ENCODE measurements around the gene CNTN5. TPM values are rescaled to one million over a fixed set of nuclear protein-coding genes. Genes with fewer than 3 reads are reported as not detected.
"Not testable (repeated sequence)": the region's sequence is repeated elsewhere in the genome, so short reads cannot be mapped to it uniquely, and the experiment has no call there.

The CNTN5 gene
- total RNA-seq, 1 donor from 2014 or later, result 0.36 TPM

DNA sequence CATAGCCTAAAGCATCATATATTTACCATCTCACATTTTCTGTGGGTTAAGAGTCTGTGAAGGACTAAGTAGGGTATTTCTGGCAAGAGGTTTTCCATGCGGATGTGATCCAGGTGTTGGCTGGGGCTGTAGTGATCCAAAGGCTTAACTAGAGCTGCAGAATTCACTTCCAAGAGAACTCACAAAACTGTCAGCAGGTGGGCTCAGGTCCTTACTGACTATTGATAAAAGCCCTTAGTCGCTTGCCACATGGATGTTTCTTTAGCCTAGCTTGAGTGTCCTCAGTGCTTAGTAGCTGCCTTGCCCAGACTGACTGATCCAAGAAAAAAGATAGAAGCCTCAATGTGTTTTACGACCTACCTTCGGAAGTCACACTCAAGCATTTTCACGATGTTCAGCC lies 250.8 kb downstream of the CNTN5 start:
- H3K4me1 ChIP-seq, result no peaks in the 10 kb centered on the region
- H3K36me3 ChIP-seq, result no peaks in the 10 kb centered on the region
- DNase-seq, result no peak
- intact Hi-C loops (cut with micrococcal nuclease), result no loop called here
- no peak overlapping the region for H3K4me3 ChIP-seq
- H3K9me3 ChIP-seq (replicated peaks), result no peaks in the 10 kb centered on the region
- H3K27me3 ChIP-seq (ENCODE audit: low read depth), result no peaks in the 10 kb centered on the region
- TF ChIP-seq, protein P1, sequence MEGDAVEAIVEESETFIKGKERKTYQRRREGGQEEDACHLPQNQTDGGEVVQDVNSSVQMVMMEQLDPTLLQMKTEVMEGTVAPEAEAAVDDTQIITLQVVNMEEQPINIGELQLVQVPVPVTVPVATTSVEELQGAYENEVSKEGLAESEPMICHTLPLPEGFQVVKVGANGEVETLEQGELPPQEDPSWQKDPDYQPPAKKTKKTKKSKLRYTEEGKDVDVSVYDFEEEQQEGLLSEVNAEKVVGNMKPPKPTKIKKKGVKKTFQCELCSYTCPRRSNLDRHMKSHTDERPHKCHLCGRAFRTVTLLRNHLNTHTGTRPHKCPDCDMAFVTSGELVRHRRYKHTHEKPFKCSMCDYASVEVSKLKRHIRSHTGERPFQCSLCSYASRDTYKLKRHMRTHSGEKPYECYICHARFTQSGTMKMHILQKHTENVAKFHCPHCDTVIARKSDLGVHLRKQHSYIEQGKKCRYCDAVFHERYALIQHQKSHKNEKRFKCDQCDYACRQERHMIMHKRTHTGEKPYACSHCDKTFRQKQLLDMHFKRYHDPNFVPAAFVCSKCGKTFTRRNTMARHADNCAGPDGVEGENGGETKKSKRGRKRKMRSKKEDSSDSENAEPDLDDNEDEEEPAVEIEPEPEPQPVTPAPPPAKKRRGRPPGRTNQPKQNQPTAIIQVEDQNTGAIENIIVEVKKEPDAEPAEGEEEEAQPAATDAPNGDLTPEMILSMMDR (IDR thresholded peaks at IDR 0.05; ENCODE audit: borderline replicate concordance), result no peak
- H3K27ac ChIP-seq (replicated peaks), result no peak overlapping the region

DNA sequence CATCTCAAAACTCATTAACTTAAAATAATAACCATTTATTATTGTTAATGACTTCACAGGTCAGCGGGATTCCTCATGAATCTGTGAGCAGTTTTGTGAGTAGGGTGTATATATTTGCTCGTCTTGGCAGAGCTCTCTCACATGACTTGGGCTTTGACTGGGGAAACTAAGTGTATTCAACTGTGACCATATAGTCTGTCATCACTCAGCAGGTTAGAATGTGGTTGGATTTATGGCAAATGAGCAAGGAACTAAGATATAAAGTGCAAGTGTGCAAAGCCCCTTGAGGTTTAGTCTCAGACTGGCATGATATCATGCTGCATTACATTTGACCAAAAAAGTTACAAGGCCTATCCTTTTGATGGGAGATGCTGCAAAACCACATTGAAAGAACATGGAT lies 254.8 kb downstream of the CNTN5 start:
- Histone ChIP-seq H3K36me3 (no peaks in the 10 kb centered on the region), H3K27me3 (ENCODE audit: low read depth) (no peaks in the 10 kb centered on the region), H3K4me3 (no peak overlapping the region), H3K27ac (replicated peaks) (no peak overlapping the region), H3K4me1 (no peaks in the 10 kb centered on the region), H3K9me3 (replicated peaks) (no peaks in the 10 kb centered on the region)
- TF ChIP-seq, protein P1 (IDR thresholded peaks at IDR 0.05; ENCODE audit: borderline replicate concordance), result no peak
- intact Hi-C loops (cut with micrococcal nuclease), result no loop called here
- no peak for DNase-seq

DNA sequence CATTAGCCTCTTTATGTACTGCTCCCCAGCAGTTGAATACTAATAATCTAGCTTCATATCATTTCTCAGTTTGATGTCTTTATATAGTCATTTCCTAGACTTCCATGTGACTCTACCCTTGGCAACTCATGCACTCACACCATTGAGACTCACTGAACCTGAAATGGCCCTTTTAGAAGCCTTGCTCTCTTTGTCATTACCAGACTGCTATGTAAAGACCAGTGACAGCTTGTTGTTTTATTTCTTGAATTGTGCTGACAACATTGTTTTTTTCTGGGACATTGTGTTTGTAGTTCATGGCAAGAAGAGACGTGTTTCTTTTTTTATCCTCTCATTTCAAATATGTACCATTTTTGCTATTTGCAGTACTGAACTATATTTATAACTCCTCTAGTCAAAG lies 256.5 kb downstream of the CNTN5 start:
- no peaks in the 10 kb centered on the region for H3K36me3 ChIP-seq
- H3K4me3 ChIP-seq, result no peak overlapping the region
- no peak overlapping the region for H3K27ac ChIP-seq (replicated peaks)
- no peak for DNase-seq
- TF ChIP-seq, protein P1 (IDR thresholded peaks at IDR 0.05; ENCODE audit: borderline replicate concordance), result no peak
- no peaks in the 10 kb centered on the region for H3K9me3 ChIP-seq (replicated peaks)
- intact Hi-C loops (cut with micrococcal nuclease), result no loop called here
- H3K27me3 ChIP-seq (ENCODE audit: low read depth), result no peaks in the 10 kb centered on the region
- no peaks in the 10 kb centered on the region for H3K4me1 ChIP-seq

DNA sequence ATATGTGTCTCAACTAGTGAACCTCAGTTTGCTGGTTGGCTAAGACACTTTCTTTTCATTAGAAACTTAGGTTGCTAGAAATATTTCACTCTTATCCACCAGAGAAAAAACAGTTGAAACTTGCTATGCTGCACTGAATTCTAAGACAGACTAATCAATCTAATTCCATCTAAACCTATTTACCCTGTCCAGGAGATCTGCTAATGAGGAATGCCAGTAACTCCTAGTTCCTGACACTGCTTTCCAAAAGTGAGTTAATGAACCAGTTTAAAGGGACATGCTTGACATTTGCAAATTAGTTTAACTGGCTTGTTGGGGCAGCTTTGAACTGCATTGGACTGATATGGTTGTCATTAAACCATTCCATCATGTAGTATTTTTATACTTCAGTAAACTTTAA lies 258.5 kb downstream of the CNTN5 start:
- Histone ChIP-seq H3K4me3 (no peak overlapping the region), H3K27ac (replicated peaks) (no peak overlapping the region), H3K27me3 (ENCODE audit: low read depth) (no peaks in the 10 kb centered on the region), H3K36me3 (no peaks in the 10 kb centered on the region), H3K4me1 (no peaks in the 10 kb centered on the region), H3K9me3 (replicated peaks) (no peaks in the 10 kb centered on the region)
- intact Hi-C loops (cut with micrococcal nuclease), result no loop called here
- TF ChIP-seq, protein P1 (IDR thresholded peaks at IDR 0.05; ENCODE audit: borderline replicate concordance), result no peak
- no peak for DNase-seq

DNA sequence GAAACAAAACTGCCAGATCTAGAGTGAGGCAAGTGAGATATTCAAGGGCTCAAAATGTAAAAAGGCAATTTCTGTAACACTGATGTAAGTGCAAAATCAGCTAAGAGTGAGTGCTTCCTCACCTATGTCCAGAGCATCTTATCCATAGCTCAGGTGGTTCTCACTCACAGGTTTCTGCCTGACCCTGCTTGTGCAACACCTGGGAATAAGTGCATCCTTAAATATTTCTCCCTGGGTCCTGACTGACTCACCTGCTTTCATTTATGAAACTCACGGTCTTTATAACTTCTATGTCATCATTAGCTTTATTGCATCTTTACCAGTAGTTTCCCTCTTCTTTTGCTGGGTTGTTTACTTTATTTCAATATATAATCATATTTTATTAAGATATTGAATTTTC lies 260.6 kb downstream of the CNTN5 start:
- TF ChIP-seq, protein P1 (IDR thresholded peaks at IDR 0.05; ENCODE audit: borderline replicate concordance), result no peak
- DNase-seq, result no peak
- H3K4me3 ChIP-seq, result no peak overlapping the region
- intact Hi-C loops (cut with micrococcal nuclease), result no loop called here
- H3K27me3 ChIP-seq (ENCODE audit: low read depth), result no peaks in the 10 kb centered on the region
- H3K27ac ChIP-seq (replicated peaks), result no peak overlapping the region
- no peaks in the 10 kb centered on the region for H3K9me3 ChIP-seq (replicated peaks)
- no peaks in the 10 kb centered on the region for H3K36me3 ChIP-seq
- H3K4me1 ChIP-seq, result no peaks in the 10 kb centered on the region

DNA sequence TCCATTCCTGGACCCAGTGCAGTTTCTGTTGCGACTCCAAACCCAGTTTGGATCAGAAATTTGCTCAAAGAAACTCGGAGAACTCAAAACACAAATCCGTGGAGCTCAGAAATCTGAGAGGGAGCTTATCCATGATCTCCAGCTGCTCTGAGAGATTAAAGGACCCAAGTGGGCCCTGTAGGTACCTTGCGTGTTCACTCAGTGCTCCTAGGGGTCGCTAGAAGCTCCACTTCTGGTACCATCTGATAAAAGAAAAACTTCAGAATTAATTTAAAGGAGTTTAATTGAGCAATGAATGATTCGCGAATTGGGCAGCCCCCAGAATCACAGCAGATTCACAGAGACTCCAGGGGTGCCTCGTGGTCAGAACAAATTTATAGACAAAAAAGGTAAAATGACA lies 277.2 kb downstream of the CNTN5 start:
- H3K4me1 ChIP-seq; H3K36me3 ChIP-seq; H3K27ac ChIP-seq (replicated peaks); DNase-seq; H3K27me3 ChIP-seq (ENCODE audit: low read depth); H3K4me3 ChIP-seq; intact Hi-C loops (cut with micrococcal nuclease): not testable (repeated sequence)
- peaks cover 26% of the 10 kb centered on the region for H3K9me3 ChIP-seq (replicated peaks)
